HG02763 (cell line): Measurements from ENCODE around the gene EPN2.
"Not testable (repeated sequence)": the region's sequence is repeated elsewhere in the genome, so short reads cannot be mapped to it uniquely, and the experiment has no call there.

Source experiments
- ATAC-seq: cut with Tn5 transposase; IDR thresholded peaks from one replicate; pipeline ENCODE4 v1.9.1; 2021; ENCODE audit warnings: mild to moderate bottlenecking, moderate library complexity; ENCODE audit not compliant: unreplicated experiment

The EPN2 gene

DNA sequence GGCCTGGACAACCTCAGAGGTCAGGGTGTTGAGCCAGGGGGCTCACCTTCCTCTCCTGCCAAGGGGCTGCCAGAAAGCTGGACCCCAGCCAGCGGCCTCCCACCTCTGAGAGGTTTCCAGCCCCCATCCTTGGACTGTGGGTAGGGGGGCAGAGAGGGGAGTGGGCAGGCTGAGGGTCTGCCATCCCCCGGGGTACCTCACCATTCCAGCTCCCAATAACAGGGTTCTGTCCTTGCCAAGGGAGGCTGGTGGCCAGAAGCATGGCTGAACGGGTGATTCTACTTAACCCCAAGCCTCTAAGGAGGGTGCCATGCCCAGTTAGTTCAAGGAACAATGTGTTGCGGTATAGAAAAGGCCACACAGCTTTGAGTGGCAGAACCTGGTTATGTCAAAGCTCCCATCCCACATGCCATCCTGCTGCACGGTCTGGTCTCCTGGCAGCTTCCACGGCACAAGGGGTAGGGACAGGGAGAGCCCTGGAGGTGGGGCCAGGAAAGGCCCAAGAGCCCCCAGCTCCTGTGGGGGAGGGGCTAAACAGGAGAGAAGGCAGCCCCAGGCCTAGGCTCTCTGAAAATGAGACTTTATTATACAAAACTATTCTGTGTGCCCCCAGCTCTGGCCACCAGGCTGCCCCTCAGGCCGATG is 105.6 kb downstream of the EPN2 start:
- ATAC-seq = no peak

DNA sequence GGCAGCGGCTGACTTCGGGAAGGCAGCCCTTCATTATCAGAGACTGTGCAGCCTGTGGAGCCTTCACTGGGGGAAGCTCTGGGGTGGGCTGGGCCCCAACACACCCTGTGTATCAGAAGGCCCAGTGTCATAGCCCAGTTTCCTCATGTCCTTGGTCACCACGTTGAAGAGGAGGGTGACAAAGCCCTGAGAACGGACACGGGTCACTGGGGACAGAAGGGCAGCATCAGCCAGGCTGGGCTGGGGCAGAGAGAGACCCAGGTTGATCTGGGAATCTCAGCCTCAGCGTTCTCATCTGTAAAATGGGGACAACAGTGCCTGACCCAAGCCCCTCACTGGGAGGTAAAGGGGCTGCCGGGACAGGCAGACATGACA is 106.1 kb downstream of the EPN2 start:
- ATAC-seq = no peak

DNA sequence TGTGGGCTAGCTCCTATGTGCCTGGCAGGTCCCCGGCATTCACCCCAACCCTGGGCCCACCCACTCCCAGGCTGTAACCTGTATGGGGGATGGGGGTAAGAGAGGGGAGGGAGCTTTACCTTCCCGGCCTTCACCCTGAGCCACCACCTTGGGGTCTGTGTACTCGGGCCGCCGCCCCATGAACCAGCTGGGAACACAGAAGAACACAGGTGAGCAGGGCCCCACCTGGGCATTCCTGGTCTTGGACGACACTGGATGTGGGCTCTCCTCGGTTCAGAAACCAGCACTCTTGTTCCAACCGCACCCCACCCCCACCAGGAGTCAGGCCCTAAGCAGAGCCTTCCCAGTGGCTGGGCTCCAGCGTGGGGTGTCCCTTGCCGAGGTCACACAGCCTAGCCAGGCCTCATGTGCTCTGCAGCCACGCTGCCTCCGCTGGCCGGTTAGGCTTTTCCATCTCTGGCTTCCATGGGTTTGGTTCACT is 106.5 kb downstream of the EPN2 start:
- ATAC-seq = no peak

DNA sequence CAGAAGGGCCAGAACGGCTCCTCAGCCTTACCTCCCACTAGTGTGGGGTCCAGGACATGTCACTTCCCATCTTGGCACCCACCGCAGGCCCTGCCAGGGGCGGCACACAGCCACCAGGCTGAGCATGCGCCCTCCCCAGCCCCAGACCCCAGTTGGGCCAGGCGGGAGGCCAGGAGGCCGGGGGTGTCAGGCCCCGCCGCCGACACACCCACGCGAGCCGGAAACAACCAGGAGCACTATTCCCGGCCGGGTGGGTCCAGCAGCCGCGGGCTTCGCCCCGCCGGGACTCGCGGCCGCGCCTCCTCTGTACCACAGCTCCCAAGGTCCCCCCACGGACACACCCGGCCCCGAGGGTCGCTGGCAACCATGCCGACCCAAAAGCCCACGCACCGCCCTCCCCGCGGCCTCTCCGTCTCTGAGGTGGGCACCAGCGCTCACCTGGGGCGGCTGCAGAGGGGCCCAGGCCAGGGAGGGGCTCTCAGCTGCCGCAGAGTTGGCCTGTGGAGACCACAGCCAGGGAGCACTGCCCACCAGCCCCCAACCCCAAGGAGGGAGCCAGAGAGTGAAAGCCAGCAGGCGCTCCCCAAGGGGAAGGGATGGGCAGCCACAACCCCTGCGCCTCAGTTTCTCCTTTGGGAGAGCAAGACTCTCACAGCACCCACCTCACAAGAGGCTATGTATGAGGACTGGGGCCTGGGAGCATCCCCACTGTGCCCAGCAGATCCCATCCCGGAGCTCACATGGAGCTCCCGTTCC is 107.3 kb downstream of the EPN2 start:
- ATAC-seq = no peak

DNA sequence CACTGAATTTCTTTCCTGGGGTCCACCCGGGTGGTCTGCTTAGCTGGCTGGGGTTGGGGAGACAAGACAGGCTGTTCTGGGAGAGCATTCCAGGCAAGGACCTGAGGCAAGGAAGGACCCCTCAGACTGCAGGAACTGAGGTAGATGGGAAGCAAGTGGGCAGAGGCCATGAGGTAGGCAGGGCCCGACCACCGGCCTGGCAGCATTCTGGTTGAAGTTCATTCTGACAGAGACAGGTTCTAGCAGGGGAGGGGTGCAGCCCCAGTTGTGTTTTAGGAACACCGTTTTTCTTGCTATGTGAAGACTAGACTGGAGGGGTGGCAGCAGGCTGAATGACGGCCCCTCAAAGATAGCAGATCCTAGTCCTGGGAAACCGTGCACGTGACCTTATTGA is 107.9 kb downstream of the EPN2 start:
- ATAC-seq = no peak

DNA sequence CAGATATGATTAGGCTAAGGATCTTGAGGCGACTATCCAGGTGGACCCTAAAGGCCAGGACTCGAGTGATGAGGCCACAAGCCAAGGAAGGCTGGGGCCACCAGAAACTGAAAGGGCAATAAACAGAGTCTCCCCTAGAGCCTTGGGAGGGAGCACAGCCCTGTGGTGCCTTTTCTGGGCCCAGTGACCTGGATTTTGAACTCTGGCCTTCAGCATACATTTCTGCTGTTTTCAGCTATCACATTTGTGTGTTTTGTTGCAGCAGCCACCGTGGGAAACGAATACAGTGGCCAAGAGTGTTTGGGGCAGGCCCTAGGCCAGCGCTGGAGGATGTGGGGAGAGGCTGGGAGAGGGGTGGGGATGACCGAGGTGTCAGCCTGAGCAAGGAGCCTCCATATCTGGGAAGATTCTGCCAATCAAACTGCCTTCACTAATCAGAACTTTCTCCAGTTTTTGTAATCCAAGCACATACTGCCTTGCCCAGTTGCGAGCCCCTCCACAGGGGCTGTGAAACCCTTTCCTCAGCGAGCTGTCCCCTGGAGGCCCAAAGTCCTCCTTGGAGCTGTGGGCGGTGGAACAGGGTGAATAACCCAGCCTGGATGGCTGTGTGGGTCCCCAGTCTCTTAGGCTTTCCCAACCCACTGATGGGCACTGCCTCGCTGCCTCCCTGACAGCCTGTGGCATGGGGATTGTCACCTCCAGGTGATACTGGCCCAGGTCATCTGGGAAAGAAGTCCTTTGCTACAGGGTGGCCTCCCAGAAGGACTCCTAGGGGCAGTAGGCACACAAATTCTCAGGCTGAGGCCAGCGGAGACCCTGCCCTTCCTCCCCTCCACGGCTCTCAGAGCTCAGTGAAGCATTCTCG is 108.6 kb downstream of the EPN2 start:
- ATAC-seq = no peak

DNA sequence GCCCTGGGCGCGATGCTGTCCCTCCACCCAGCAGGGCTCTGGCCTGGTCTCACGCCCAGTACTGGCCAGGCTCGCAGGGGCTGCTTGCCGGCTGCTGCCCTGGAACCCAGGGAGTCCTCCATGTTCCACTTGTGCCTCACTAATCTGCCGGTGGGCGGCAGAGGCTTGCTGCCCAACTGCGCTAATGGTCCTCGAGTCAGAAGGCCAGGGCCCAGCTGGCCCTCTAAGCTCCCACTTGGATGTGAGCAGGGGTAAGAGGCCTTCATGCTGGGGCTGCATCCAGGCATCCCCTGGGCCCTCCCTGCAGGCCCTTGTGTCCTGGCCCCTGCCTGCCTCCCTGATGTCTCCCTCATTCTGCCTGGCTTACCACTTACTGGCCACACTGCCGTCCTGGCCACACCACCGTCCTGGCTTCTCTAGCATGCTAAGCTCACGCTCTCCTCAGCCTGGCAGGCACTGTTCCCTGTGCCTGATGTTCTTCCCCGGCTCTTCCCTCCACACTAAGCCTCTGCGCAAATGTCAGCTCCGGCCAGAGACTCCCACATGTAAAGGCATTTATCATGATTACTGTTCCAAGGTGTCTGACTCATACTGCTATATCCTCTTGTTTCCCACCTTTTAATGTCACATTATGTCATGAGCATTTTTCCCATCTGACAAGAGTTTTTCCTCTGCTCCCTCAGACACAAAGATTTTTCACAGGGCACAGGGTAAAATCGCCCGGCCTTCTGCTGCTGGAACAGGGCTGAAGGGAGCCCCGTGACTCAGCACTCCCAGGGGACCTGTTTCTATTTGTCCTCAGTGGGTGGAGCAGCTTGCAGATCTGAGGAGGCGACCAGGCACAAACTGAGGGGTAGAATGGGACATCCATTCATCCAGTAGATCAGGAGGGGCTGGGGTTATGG is 109.4 kb downstream of the EPN2 start:
- ATAC-seq = no peak

DNA sequence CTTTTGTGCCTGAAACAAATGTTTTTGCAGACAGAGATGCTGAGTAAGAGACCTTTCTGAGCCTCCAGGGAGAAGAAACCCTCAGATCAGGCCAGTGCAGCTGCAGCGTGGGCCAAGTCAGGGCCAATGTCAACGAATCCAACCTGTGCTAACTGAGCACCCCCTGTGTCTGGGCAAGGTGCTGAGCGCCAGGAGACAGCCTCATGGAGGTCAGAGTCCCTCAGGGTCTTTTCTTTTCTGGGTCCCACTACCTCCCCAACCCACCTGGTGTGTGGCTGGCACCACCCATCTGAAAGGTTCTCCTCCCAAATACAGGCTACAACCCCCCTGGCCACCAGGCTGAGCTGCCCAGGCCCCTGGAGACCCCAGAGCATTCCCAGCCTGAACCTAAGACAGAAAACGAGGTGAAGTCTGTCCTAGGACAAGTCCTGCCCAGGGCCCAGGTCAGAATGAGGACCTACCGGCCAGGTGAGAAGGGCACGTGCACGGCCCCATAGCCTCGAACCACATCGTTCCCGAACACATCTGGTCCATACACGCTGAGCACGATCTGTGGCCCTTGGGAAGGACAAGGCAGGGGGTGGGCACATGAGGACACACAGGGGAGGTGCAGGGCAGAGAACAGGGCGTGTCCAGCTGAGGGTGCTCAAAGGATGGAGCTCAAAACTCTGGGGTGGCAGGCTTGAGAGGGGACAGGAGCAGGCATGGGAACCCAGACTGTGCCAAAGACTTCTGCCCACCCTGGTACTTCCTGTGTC is 110.3 kb downstream of the EPN2 start:
- ATAC-seq = no peak

DNA sequence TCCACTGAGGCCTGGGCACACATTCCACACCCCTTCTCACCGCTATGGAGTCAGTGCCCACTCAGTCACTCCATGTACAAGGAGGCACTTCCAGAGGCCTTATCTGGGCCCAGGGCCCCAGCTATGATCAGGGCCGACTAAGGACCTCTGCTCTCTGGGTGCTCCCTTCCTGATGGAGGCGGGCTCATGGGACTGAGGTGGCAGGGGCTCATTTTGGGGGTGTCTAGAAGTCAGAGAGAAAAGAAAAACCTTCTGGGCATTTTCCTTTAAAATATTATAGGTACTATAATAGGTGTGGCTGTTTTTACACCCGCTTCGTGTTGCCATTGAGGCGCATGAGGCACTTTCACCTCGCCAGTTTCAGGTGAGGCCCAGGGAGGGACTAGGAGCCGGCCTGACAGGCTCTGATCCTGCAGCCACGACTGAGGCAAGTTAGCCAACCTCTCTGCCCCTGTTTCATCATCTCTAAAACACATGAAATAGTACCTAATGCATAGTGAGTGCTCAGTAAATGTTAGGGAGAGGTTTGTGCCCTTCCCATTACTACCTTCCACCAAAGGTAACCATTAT is 111.0 kb downstream of the EPN2 start:
- ATAC-seq = no peak

DNA sequence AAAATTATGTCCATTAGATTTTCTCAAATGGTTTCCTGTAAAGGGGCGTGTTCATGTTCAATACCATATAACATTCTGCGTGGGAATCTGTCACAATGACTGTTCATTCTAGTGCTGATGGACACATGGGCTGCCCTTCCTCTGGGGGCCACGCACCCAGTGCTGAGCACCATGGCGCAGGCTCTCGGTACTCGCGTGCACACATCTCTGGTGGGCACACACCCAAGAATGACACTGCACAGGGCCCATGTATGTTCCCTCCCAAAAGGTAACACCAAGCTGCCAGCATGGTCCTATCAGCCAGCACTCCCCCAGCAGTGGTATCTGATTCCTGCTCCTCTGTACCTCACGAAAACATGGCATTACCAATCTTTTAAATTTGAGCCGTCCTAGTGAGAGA is 111.6 kb downstream of the EPN2 start:
- no peak for ATAC-seq

DNA sequence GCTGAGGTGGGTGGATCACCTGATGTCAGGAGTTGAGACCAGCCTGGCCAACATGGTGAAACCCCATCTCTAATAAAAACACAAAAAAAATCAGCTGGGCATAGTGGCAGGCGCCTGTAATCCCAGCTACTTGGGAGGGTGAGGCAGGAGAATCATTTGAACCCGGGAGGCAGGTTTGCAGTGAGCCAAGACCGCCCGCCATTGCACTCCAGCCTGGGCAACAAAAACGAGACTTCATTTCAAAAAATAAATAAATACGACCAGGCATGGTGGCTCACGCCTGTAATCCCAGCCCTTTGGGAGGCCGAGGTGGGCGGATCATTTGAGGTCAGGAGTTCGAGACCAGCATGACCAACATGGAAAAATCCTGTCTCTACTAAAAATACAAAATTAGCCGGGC is 116.2 kb downstream of the EPN2 start:
- ATAC-seq = not testable (repeated sequence)

DNA sequence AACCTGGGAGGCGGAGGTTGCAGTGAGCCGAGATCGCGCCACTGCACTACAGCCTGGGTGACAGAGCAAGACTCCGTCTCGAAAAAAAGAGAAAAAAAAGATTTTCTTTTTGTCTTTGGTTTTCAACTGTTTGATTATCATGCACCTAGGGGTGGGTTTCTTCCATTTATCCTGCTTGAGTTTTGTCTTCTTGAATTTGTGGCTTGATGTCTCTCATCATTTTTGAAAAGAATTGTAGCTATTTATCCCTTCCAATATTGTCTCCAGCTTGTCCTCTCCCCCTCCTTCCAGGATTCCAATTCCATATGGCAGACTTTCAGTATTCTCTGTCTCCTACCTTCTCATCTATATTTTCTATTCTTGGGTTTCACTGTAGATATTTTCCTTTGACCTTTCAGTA is 117.6 kb downstream of the EPN2 start:
- no peak for ATAC-seq

DNA sequence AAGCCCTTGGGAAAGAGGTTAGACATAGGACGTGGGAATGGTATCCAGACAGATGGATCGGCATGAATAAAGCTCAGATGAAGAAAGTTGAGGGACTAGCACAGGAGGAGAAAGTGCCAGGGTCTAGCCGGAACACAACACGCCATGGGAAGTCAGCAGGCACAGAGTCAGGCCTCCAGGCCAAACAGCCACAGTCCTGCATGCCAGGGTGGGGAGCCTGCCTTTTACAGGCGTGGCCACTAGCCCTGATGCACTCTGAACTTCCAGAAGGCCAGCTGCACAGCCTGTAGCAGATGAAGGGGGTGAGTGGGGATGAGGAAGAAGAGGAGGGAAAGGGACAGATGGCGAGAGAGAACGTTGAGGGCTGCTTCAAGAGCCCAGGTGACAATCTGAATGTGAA is 120.2 kb downstream of the EPN2 start:
- no peak for ATAC-seq

DNA sequence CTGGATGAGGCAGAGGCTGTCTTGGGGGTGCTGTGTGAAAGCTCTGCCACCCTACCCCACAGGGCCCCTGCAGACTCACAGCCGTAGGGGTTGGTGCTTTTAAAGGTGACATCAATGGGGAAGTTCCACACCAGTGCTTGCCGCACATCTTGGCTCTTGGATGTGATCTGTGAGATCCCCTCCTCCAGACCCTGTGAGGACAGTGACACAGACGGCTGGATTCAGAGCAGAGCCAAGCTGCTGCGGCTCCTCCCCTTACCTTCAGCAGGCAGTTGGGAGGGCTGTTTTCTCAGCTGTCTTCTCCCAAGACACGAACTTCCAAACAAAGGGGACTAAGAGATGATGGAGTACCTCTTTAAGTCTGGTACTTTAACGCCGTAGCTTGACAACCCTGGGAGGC is 120.6 kb downstream of the EPN2 start:
- ATAC-seq = no peak

DNA sequence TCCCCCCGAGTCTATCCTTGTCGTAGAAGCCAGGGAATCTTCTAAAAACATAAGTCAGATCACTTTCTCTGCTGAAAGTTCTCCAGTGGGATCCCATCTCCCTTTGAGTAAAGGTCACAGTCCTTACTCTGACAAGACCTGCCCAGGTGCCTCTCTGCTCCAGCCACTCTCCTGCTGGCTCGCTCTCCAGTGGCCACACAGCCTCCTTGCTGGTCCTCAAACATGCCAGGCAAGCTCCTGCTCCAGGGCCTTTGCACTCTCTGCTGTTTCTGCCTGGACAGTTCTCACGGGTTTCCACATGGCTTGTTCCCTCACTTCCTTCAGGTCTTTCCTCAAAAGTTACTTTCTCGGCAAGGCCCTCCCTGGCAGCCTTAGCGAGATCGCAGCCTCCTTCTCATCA is 122.0 kb downstream of the EPN2 start:
- ATAC-seq = no peak

DNA sequence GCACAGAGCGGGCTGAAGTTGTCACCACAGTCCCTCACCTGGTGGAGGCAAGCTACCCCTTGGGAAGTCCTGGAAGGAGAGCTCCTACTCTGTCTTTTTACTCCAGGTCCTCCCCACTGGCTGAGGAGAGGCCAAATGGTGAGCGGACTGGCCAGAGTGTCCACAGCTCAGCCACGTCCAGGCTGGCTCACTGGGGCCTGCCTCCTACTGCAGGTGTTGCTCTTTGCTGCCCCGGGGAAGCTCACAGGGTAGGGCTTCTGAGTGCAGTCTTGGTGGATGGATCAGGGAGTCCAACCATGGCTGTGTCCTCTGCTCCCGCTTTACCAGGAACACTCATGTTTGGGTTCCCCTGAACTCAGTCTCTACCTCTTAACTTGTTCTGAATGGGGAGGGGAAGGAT is 122.7 kb downstream of the EPN2 start:
- no peak for ATAC-seq

DNA sequence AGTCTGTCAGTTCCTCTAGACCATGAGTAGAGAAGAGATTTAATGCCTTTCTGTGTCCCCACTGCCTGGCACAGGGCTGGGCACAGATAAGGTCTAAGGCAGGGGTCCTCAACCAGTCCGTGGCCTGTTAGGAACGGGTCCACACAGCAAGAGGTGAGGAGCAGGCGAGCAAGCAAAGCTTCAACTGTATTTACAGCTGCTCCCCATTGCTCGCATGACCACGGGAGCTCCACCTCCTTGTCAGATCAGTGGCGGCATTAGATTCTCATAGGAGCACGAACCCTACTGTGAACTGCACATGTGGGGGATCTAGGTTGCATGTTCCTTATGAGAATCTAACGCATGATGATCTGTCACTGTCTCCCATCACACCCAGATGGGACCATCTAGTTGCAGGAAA is 123.6 kb downstream of the EPN2 start:
- ATAC-seq = no peak

DNA sequence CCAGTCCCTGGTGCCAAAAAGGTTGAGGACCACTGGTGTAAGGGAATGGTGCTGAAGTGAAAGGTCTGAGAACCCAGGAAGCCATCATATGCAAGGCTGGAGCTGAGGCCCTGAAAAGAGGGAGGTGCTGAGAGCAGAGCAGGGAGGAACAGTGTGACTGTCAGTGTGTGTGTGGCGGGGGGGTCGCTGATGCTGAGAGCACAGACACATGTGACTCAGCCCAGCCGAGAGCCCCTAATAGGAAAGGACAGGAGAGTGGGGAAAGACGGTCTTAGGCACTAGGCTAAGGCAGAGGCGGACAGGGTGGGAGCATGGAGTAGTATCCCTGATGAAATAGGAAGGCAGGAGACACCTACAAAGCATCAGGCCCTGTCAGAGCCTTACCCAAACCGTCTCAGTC is 124.2 kb downstream of the EPN2 start:
- no peak for ATAC-seq

DNA sequence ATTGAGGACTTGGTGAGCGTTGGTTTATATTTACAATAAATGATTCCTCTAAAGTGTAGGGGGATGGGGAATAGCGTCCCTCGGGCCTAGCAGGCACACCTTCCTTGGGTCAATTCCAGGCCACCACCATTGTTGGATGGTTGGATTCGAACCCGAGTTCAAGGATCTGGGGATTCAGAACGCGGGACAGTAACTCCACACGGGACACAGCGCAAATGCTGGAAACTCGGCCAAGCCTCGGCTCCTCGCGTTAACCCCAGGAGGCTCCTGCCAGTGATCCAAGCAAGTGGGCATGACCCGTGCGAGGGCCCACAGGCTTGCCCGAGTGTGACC is 124.7 kb downstream of the EPN2 start:
- ATAC-seq = no peak
